Parathyroid adenoma (tissue), 2 donors: ENCODE data around the gene TECTA.

Experiments used
- H2AFZ ChIP-seq: fragments of 300-600 bp; sonication (generic); one replicate; pipeline ENCODE4 v1.7.0; 2017; ENCODE audit warnings: antibody characterized with exemption, mild to moderate bottlenecking
- H3K27ac ChIP-seq: fragments of 300-600 bp; sonication (generic); one replicate; pipeline ENCODE4 v1.7.0; 2017
- H3K27me3 ChIP-seq: fragments of 300-600 bp; sonication (generic); one replicate; pipeline ENCODE4 v1.7.0; 2017; ENCODE audit warnings: low read length; ENCODE audit not compliant: control insufficient read depth, insufficient read depth
- H3K36me3 ChIP-seq: fragments of 300-600 bp; sonication (generic); one replicate; pipeline ENCODE4 v1.7.0; 2017; ENCODE audit warnings: low read length; ENCODE audit not compliant: control insufficient read depth, insufficient read depth
- H3K4me1 ChIP-seq: fragments of 300-600 bp; sonication (generic); one replicate; pipeline ENCODE4 v1.7.0; 2017; ENCODE audit warnings: control low read depth
- H3K4me2 ChIP-seq: fragments of 300-600 bp; sonication (generic); one replicate; pipeline ENCODE4 v1.7.0; 2017; ENCODE audit warnings: low read length
- H3K4me3 ChIP-seq: fragments of 300-600 bp; sonication (generic); one replicate; pipeline ENCODE4 v1.7.0; 2017; ENCODE audit warnings: low read depth, low read length
- H3K79me2 ChIP-seq: fragments of 300-600 bp; sonication (generic); one replicate; pipeline ENCODE4 v1.7.0; 2017; ENCODE audit warnings: control low read depth
- H3K9ac ChIP-seq: fragments of 300-600 bp; sonication (generic); one replicate; pipeline ENCODE4 v1.7.0; 2017; ENCODE audit warnings: mild to moderate bottlenecking
- H3K9me3 ChIP-seq: fragments of 300-600 bp; sonication (generic); one replicate; pipeline ENCODE4 v1.7.0; 2017; ENCODE audit warnings: low read length; ENCODE audit not compliant: control insufficient read depth
- TF ChIP-seq, protein P1 (sequence below): fragments of 300-600 bp; sonication (generic); IDR thresholded peaks from one replicate; pipeline ENCODE4 v1.7.0; 2017; ENCODE audit warnings: antibody characterized with exemption, mild to moderate bottlenecking
- donor health status: primary hyperparathyroidism.

TECTA gene

DNA sequence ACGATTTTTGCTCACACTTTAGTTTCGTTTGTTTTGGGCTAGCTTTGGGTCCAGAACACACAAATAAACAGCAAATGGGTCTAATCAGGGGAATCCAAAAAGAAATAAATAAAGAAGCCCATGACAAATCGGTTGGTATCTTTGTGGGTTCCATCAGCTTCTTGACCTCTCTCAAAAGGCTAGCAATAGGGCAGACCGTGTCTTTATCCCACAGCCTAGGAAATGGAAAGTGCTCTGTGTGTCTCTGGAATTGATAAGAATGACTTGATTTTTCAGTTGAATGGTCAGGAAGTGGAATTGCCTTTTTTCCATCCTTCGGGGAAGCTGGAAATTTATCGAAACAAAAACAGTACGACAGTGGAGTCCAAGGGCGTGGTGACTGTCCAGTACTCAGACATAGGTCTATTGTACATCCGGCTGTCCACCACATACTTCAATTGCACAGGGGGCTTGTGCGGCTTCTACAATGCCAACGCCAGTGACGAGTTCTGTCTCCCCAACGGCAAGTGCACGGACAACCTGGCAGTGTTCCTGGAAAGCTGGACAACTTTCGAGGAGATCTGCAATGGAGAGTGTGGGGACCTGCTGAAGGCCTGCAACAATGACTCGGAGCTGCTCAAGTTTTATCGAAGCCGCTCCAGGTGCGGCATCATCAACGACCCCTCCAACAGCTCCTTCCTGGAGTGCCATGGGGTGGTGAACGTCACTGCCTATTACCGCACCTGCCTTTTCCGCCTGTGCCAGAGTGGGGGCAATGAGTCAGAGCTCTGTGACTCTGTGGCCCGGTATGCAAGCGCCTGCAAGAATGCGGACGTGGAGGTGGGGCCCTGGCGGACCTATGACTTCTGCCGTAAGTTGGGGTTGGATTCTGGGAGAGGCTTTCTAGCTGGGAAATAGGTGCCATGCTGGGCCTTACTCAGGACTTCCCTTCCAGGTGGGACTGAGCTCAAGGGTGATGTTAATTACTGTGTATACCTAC is 28.6 kb downstream of the TECTA start:
- H2AFZ ChIP-seq: no peak overlapping the region
- H3K36me3 ChIP-seq: no peaks in the 10 kb centered on the region
- H3K9ac ChIP-seq: no peak overlapping the region
- H3K4me1 ChIP-seq: peaks cover 5% of the 10 kb centered on the region
- H3K27me3 ChIP-seq: no peaks in the 10 kb centered on the region
- no peak overlapping the region for H3K4me2 ChIP-seq
- TF ChIP-seq, protein P1, sequence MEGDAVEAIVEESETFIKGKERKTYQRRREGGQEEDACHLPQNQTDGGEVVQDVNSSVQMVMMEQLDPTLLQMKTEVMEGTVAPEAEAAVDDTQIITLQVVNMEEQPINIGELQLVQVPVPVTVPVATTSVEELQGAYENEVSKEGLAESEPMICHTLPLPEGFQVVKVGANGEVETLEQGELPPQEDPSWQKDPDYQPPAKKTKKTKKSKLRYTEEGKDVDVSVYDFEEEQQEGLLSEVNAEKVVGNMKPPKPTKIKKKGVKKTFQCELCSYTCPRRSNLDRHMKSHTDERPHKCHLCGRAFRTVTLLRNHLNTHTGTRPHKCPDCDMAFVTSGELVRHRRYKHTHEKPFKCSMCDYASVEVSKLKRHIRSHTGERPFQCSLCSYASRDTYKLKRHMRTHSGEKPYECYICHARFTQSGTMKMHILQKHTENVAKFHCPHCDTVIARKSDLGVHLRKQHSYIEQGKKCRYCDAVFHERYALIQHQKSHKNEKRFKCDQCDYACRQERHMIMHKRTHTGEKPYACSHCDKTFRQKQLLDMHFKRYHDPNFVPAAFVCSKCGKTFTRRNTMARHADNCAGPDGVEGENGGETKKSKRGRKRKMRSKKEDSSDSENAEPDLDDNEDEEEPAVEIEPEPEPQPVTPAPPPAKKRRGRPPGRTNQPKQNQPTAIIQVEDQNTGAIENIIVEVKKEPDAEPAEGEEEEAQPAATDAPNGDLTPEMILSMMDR: no peak
- no peak overlapping the region for H3K27ac ChIP-seq
- H3K9me3 ChIP-seq: no peaks in the 10 kb centered on the region
- no peaks in the 10 kb centered on the region for H3K79me2 ChIP-seq
- no peak overlapping the region for H3K4me3 ChIP-seq

DNA sequence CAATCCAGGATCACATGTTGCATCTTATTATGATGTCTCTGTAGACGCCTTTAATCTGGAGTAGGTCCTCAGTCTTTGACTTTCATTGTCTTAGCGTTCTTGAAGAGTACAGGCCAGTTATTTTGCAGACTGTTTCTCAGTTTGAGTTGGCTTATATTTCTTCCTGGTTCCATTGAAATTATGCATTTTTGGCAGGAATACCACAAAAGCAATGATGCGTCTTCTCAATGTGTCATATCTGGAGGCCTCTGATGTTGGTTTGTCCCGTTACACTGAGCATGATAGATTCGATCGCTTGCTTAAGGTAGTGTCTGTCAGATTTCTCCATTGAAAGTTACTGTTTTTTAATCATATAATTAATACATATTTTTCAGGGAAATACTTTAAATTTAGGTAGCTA is 30.6 kb downstream of the TECTA start:
- Histone ChIP-seq H3K4me3 (no peak overlapping the region), H3K79me2 (no peaks in the 10 kb centered on the region), H3K27me3 (no peaks in the 10 kb centered on the region), H3K9ac (no peak overlapping the region), H2AFZ (no peak overlapping the region), H3K36me3 (no peaks in the 10 kb centered on the region), H3K9me3 (no peaks in the 10 kb centered on the region), H3K27ac (no peak overlapping the region), H3K4me1 (peaks cover 9% of the 10 kb centered on the region), H3K4me2 (no peak overlapping the region)
- TF ChIP-seq, protein P1: no peak

DNA sequence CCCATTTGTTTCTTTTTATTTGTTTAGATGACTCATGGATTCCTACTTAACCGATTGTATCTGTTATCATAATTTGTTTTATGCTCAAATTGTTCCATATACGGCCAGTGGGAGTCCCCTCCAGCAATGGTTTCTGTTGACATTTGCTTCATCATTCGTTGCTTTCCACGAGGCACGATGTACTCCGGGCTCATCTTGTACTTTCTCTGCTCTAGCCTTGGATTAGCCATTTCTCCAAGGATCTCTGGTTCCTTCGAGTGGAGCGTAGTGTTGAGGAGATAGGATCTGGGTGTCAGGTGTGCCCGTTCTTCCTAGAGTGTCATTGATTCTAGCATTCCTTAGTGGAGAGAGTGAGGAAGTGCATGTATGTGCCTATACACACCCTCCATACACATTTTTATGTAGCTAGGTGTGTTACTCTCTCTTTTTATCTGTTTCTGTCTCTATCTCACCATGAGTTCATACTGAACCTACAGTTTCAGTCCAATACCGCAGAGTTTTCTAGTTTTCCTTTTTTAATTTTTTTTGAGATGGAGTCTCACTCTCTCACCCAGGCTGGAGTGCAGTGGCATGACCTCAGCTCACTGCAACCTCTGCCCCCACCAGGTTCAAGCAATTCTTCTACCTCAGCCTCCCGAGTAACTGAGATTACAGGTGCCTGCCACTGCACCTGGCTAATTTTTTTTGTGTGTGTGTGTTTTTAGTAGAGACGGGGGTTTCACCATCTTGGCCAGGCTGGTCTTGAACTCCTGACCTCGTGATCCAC is 31.4 kb downstream of the TECTA start:
- Histone ChIP-seq H2AFZ (no peak overlapping the region), H3K9ac (no peak overlapping the region), H3K27me3 (no peaks in the 10 kb centered on the region), H3K79me2 (no peaks in the 10 kb centered on the region), H3K4me2 (no peak overlapping the region), H3K4me3 (no peak overlapping the region), H3K36me3 (no peaks in the 10 kb centered on the region), H3K27ac (no peak overlapping the region), H3K9me3 (no peaks in the 10 kb centered on the region), H3K4me1 (peaks cover 9% of the 10 kb centered on the region)
- TF ChIP-seq, protein P1: no peak

DNA sequence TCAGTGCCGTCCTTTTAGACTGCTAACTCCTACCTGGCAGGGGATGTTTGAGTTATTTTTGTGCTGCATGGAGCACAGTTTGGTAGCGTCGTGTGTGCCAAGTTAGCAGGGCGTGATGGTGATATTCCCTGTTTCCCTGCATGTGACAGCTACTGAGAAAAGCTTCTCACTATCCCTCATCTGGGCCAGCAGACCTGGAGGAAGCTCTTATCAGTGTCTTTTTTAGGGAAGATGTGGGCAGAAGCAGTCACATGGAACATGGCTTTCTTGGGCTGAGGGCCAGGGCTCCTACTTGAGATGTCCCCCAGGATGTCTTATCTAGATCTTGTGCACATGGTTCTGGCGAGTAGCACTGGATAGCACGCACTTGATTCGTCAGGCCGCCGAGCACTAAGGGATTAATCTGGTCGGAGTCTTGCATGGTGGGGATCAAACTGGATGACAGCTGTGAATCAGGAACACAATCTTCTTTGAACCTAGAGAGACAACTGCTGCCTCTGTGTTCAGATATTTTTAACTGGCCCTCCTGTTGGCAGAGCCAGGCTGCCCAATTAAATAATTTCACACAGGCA is 33.8 kb downstream of the TECTA start:
- H2AFZ ChIP-seq: no peak overlapping the region
- H3K9me3 ChIP-seq: no peaks in the 10 kb centered on the region
- H3K36me3 ChIP-seq: no peaks in the 10 kb centered on the region
- no peak overlapping the region for H3K4me3 ChIP-seq
- H3K79me2 ChIP-seq: no peaks in the 10 kb centered on the region
- H3K27ac ChIP-seq: no peak overlapping the region
- H3K4me2 ChIP-seq: no peak overlapping the region
- H3K4me1 ChIP-seq: peaks cover 9% of the 10 kb centered on the region
- no peak overlapping the region for H3K9ac ChIP-seq
- TF ChIP-seq, protein P1: no peak
- no peaks in the 10 kb centered on the region for H3K27me3 ChIP-seq
